ENCODE data around the gene HDGFL3.
"Not testable (repeated sequence)": the region's sequence is repeated elsewhere in the genome, so short reads cannot be mapped to it uniquely, and the experiment has no call there.

The HDGFL3 gene

GRCh38 chr15:83230242-83230641 is 22.6 kb upstream of the HDGFL3 start:
- H3K36me3 ChIP-seq (replicated peaks) = no peaks in the 10 kb centered on the region
- no peak overlapping the region for H3K27ac ChIP-seq
- TF ChIP-seq CTCF (IDR thresholded peaks at IDR 0.05; ENCODE audit: low read depth, low read length, missing control alignments) = no peak
- no peak overlapping the region for H3K4me3 ChIP-seq (ENCODE audit: low read depth, low read length)
- no peaks in the 10 kb centered on the region for H3K27me3 ChIP-seq (replicated peaks)
- DNase-seq = no peak
- in situ Hi-C loops (cut with HindIII; ENCODE audit: low pct_ligation_motif_present, low sequenced_read_pairs) = no loop called here

- H3K4me3 ChIP-seq (ENCODE audit: low read depth, low read length) = no peak overlapping the region
- no peaks in the 10 kb centered on the region for H3K36me3 ChIP-seq (replicated peaks)
- in situ Hi-C loops (cut with HindIII; ENCODE audit: low pct_ligation_motif_present, low sequenced_read_pairs) = no loop called here
- no peak for DNase-seq
- H3K27ac ChIP-seq = no peak overlapping the region
- H3K27me3 ChIP-seq (replicated peaks) = no peaks in the 10 kb centered on the region
- no peak for TF ChIP-seq CTCF (IDR thresholded peaks at IDR 0.05; ENCODE audit: low read depth, low read length, missing control alignments)
Observed at GRCh38 chr15:83225449-83225848, 17.8 kb upstream of the HDGFL3 start.

- DNase-seq; H3K36me3 ChIP-seq (replicated peaks); in situ Hi-C loops (cut with HindIII; ENCODE audit: low pct_ligation_motif_present, low sequenced_read_pairs); H3K4me3 ChIP-seq (ENCODE audit: low read depth, low read length); H3K27me3 ChIP-seq (replicated peaks); H3K27ac ChIP-seq: not testable (repeated sequence)
Observed at GRCh38 chr15:83221781-83222180, 14.2 kb upstream of the HDGFL3 start.

- H3K4me3 ChIP-seq (ENCODE audit: low read depth, low read length) = no peak overlapping the region
- H3K27ac ChIP-seq = no peak overlapping the region
- no peak for TF ChIP-seq CTCF (IDR thresholded peaks at IDR 0.05; ENCODE audit: low read depth, low read length, missing control alignments)
- in situ Hi-C loops (cut with HindIII; ENCODE audit: low pct_ligation_motif_present, low sequenced_read_pairs) = no loop called here
- no peaks in the 10 kb centered on the region for H3K36me3 ChIP-seq (replicated peaks)
- DNase-seq = peak; percentile 18
- no peaks in the 10 kb centered on the region for H3K27me3 ChIP-seq (replicated peaks)
Observed at GRCh38 chr15:83219026-83219425, 11.4 kb upstream of the HDGFL3 start.

- TF ChIP-seq CTCF (IDR thresholded peaks at IDR 0.05; ENCODE audit: low read depth, low read length, missing control alignments) = no peak
- Histone ChIP-seq H3K27me3 (replicated peaks) (no peaks in the 10 kb centered on the region), H3K27ac (no peak overlapping the region), H3K4me3 (ENCODE audit: low read depth, low read length) (no peak overlapping the region), H3K36me3 (replicated peaks) (no peaks in the 10 kb centered on the region)
- no peak for DNase-seq
- in situ Hi-C loops (cut with HindIII; ENCODE audit: low pct_ligation_motif_present, low sequenced_read_pairs) = no loop called here
Observed at GRCh38 chr15:83215306-83215705, 7.7 kb upstream of the HDGFL3 start.

GRCh38 chr15:83210619-83211018 is 3.0 kb upstream of the HDGFL3 start:
- Histone ChIP-seq H3K27me3 (replicated peaks) (no peaks in the 10 kb centered on the region), H3K4me3 (ENCODE audit: low read depth, low read length) (no peak overlapping the region), H3K36me3 (replicated peaks) (no peaks in the 10 kb centered on the region), H3K27ac (no peak overlapping the region)
- in situ Hi-C loops (cut with HindIII; ENCODE audit: low pct_ligation_motif_present, low sequenced_read_pairs) = no loop called here
- DNase-seq = no peak
- TF ChIP-seq CTCF (IDR thresholded peaks at IDR 0.05; ENCODE audit: low read depth, low read length, missing control alignments) = no peak

Data from brain microvascular endothelial cell (primary cell).